NCI-H460 (cell line): ENCODE data around the gene SPP2. TPM values are rescaled to one million over a fixed set of nuclear protein-coding genes. Genes with fewer than 3 reads are reported as not detected.

Experiments used
- total RNA-seq: library from RNA; depleted of rRNA; stranded (reverse); fragments of >200 nt; shearing (Covaris generic); gene quantifications from 2 replicates; pipeline ENCODE4 v1.2.3, GENCODE V29; 2014; rRNA removed

SPP2 gene
- total RNA-seq, 1 experiment from 2014 or later = not detected

Other genes with a start within 250 kb of the SPP2 start
- gene HJURP, start 196.2 kb upstream of the SPP2 start, total RNA-seq = 97.8 and 106 TPM in 2 replicates
- not detected in 2 replicates for gene TRPM8, start 133.3 kb upstream of the SPP2 start, total RNA-seq